K562 (cell line): ENCODE measurements around the gene EXOG.

Experiments
- CEBPB ChIP-seq: fragments of 450-650 bp; IDR thresholded peaks from 2 replicates; pipeline ENCODE4 v1.6.1; 2016; ENCODE audit warnings: missing genetic modification characterization, missing compliant biosample characterization
- EP300 ChIP-seq: IDR thresholded peaks from 2 replicates; pipeline ENCODE4 v1.6.1; 2012; ENCODE audit warnings: low read length, improper control_type of control experiment
- FOS ChIP-seq: IDR thresholded peaks from 3 replicates; pipeline ENCODE4 v1.6.1; 2011; ENCODE audit not compliant: insufficient read length; ENCODE audit errors: extremely low read depth
- FOXM1 ChIP-seq, 2 experiments: fragments of 450-650 bp in 1 of 2; sonication (generic) in 1 of 2; formaldehyde crosslinking in 1 of 2; IDR thresholded peaks; 2 replicates each; pipeline versions ENCODE4 v1.6.1 to v1.9.0; 2017 to 2022; ENCODE audit warnings: low read depth in 2 of 2, mild to moderate bottlenecking in 2 of 2, missing genetic modification reagents in 1 of 2, moderate library complexity in 1 of 2
- HMG20B ChIP-seq: fragments of 250-450 bp; sonication (Bioruptor Pico); IDR thresholded peaks from 2 replicates; pipeline ENCODE4 v1.5.0; 2021; ENCODE audit warnings: mild to moderate bottlenecking
- JUND ChIP-seq, 2 experiments: IDR thresholded peaks; 2 replicates in 1 of 2; 3 replicates in 1 of 2; pipeline ENCODE4 v1.6.1; 2011; ENCODE audit warnings: borderline replicate concordance in 2 of 2, low read depth in 2 of 2, low read length in 2 of 2, improper control_type of control experiment in 1 of 2, missing biosample characterization in 1 of 2, missing genetic modification characterization in 1 of 2, missing genetic modification reagents in 1 of 2
- KDM1A ChIP-seq, 2 experiments: fragments of 450-650 bp; IDR thresholded peaks; 2 replicates each; pipeline ENCODE4 v1.6.1; 2016; ENCODE audit warnings: mild to moderate bottlenecking in 2 of 2
- POLR2A ChIP-seq: fragments of 450-650 bp; conservative IDR thresholded peaks from 2 replicates; pipeline ENCODE4 v1.6.1; 2016
- ZFX ChIP-seq: sonication (generic); formaldehyde crosslinking; IDR thresholded peaks from 2 replicates; pipeline ENCODE4 v1.8.0; 2022; ENCODE audit warnings: mild to moderate bottlenecking, missing genetic modification reagents, moderate library complexity
- ZNF253 ChIP-seq: fragments of 250-450 bp; sonication (Bioruptor Pico); conservative IDR thresholded peaks from 2 replicates; pipeline ENCODE4 v1.6.1; 2021; ENCODE audit warnings: mild to moderate bottlenecking
- ZNF445 ChIP-seq: fragments of 250-450 bp; sonication (Bioruptor Pico); IDR thresholded peaks from 2 replicates; pipeline ENCODE4 v1.4.0; 2020; ENCODE audit warnings: low read depth, mild to moderate bottlenecking, moderate library complexity
- TF ChIP-seq, protein P1 (sequence below): fragments of 450-650 bp; IDR thresholded peaks from 2 replicates; pipeline ENCODE4 v1.6.1; 2016; ENCODE audit warnings: borderline replicate concordance
- TF ChIP-seq, protein P2 (sequence below), 3 experiments: IDR thresholded peaks in 2 of 3; conservative IDR thresholded peaks in 1 of 3; 2 replicates each; pipeline ENCODE4 v1.5.1; 2011 to 2012; ENCODE audit warnings: low read length in 3 of 3, mild to moderate bottlenecking in 3 of 3, control low read depth in 2 of 3, improper control_type of control experiment in 1 of 3, inconsistent platforms in 1 of 3, low read depth in 1 of 3, mixed read lengths in 1 of 3, moderate library complexity in 1 of 3; ENCODE audit not compliant: insufficient read depth in 2 of 3

DNA sequence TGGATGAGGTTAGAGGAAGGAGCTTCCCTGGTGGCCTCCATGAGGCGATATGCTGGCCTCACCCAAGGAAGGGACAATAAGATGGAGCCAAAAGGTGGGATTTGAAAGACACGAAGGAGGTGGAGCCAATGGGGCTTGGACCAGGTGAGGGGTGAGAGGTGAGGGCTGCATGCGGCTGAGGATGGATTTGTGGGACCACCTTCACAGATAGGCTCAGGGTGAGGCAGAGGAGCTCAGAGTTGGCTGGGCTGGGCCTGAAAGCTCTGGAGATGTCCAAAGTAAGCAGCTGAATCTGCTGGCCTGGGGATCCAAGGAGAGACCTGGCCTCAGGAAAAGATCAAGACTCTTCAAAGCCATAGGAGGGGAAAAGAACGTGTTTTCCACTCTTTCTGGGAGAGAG is 49.8 kb downstream of the EXOG start:
- TF ChIP-seq, protein P1, sequence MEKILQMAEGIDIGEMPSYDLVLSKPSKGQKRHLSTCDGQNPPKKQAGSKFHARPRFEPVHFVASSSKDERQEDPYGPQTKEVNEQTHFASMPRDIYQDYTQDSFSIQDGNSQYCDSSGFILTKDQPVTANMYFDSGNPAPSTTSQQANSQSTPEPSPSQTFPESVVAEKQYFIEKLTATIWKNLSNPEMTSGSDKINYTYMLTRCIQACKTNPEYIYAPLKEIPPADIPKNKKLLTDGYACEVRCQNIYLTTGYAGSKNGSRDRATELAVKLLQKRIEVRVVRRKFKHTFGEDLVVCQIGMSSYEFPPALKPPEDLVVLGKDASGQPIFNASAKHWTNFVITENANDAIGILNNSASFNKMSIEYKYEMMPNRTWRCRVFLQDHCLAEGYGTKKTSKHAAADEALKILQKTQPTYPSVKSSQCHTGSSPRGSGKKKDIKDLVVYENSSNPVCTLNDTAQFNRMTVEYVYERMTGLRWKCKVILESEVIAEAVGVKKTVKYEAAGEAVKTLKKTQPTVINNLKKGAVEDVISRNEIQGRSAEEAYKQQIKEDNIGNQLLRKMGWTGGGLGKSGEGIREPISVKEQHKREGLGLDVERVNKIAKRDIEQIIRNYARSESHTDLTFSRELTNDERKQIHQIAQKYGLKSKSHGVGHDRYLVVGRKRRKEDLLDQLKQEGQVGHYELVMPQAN, result no peak
- TF ChIP-seq ZFX (CRISPR knock-in tag) (no peak), JUND (IDR thresholded peaks at IDR 0.05; ENCODE audit: borderline replicate concordance, low read depth, low read length) (no peak), JUND (tag; IDR thresholded peaks at IDR 0.05; ENCODE audit: borderline replicate concordance, low read depth, low read length) (no peak), FOXM1 (IDR thresholded peaks at IDR 0.05; ENCODE audit: low read depth) (no peak), FOXM1 (CRISPR knock-in tag; IDR thresholded peaks at IDR 0.05; ENCODE audit: low read depth) (no peak), ZNF253 (CRISPR knock-in tag) (no peak), POLR2A (no peak), ZNF445 (CRISPR knock-in tag) (no peak), CEBPB (tag) (no peak), EP300 (no peak), KDM1A (IDR thresholded peaks at IDR 0.05) (no peak), HMG20B (no peak), FOS (no peak)
- TF ChIP-seq, protein P2, sequence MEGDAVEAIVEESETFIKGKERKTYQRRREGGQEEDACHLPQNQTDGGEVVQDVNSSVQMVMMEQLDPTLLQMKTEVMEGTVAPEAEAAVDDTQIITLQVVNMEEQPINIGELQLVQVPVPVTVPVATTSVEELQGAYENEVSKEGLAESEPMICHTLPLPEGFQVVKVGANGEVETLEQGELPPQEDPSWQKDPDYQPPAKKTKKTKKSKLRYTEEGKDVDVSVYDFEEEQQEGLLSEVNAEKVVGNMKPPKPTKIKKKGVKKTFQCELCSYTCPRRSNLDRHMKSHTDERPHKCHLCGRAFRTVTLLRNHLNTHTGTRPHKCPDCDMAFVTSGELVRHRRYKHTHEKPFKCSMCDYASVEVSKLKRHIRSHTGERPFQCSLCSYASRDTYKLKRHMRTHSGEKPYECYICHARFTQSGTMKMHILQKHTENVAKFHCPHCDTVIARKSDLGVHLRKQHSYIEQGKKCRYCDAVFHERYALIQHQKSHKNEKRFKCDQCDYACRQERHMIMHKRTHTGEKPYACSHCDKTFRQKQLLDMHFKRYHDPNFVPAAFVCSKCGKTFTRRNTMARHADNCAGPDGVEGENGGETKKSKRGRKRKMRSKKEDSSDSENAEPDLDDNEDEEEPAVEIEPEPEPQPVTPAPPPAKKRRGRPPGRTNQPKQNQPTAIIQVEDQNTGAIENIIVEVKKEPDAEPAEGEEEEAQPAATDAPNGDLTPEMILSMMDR (IDR thresholded peaks at IDR 0.05 in 2 of 3, conservative IDR thresholded peaks at IDR 0.05 in 1 of 3; ENCODE audit: insufficient read depth in 2 of 3, low read depth in 1 of 3, low read length in 3 of 3), result no peak
